OCI-LY7 (cell line): ENCODE results near the gene DAP. TPM values are rescaled to one million over a fixed set of nuclear protein-coding genes. Genes with fewer than 3 reads are reported as not detected.
"Not testable (repeated sequence)": the region's sequence is repeated elsewhere in the genome, so short reads cannot be mapped to it uniquely, and the experiment has no call there.

Experiments used
- BruUV-seq: library from RNA; stranded (reverse); fragments of 400-500 nt; replicated peaks from 2 replicates; lab custom pipeline; 2021; lab: Mats Ljungman, UMichigan
- CTCF ChIA-PET: fragments of 300-600 bp; sonication (Branson Sonifier 250); formaldehyde crosslinking; loops from one replicate; lab custom pipeline; 2022; ENCODE audit warnings: antibody characterized with exemption; ENCODE audit not compliant: unreplicated experiment; lab: Charles Lee
- POLR2A ChIA-PET: fragments of 300-600 bp; sonication (Branson Sonifier 250); formaldehyde crosslinking; loops from one replicate; lab custom pipeline; 2022; ENCODE audit warnings: antibody characterized with exemption; lab: Charles Lee
- DNase-seq: peaks from one replicate; pipeline ENCODE4 v3.0.0-alpha.2; 2015; ENCODE audit warnings: low spot score
- H2AFZ ChIP-seq: fragments of 200-600 bp; sonication (generic), shearing (Covaris generic); 2 replicates; pipeline ENCODE4 v1.6.1; 2014; ENCODE audit warnings: mild to moderate bottlenecking, antibody characterized with exemption, low read length, moderate library complexity
- H3K27ac ChIP-seq: fragments of 200-600 bp; sonication (generic); 2 replicates; pipeline ENCODE4 v1.5.1; 2014; ENCODE audit warnings: mixed run types, low read depth, mild to moderate bottlenecking, moderate library complexity, low read length, inconsistent platforms; ENCODE audit not compliant: poor library complexity, severe bottlenecking
- H3K36me3 ChIP-seq: fragments of 200-600 bp; sonication (generic); 2 replicates; pipeline ENCODE4 v1.6.1; 2014; ENCODE audit warnings: mild to moderate bottlenecking, antibody characterized with exemption, low read length, moderate library complexity, mixed read lengths; ENCODE audit not compliant: insufficient read depth
- H3K4me1 ChIP-seq: fragments of 200-600 bp; sonication (generic); 2 replicates; pipeline ENCODE4 v1.5.1; 2014; ENCODE audit warnings: mild to moderate bottlenecking, low read length; ENCODE audit not compliant: insufficient read depth, poor library complexity, severe bottlenecking
- H3K4me2 ChIP-seq: fragments of 200-600 bp; sonication (generic); 2 replicates; pipeline ENCODE4 v1.6.1; 2014; ENCODE audit warnings: mild to moderate bottlenecking, low read length
- H3K4me3 ChIP-seq: fragments of 200-600 bp; sonication (generic); 2 replicates; pipeline ENCODE4 v1.5.1; 2014; ENCODE audit warnings: mild to moderate bottlenecking, low read depth, low read length; ENCODE audit not compliant: poor library complexity, severe bottlenecking
- H3K79me2 ChIP-seq: fragments of 200-600 bp; sonication (generic); 2 replicates; pipeline ENCODE4 v1.6.1; 2016; ENCODE audit warnings: low read depth, mild to moderate bottlenecking, low read length, moderate library complexity, mixed read lengths; ENCODE audit not compliant: insufficient read depth
- H3K9me2 ChIP-seq: fragments of 200-600 bp; sonication (generic); 2 replicates; pipeline ENCODE4 v1.6.1; 2016; ENCODE audit warnings: mild to moderate bottlenecking, low read length, mixed read lengths; ENCODE audit not compliant: insufficient read depth
- H3K9me3 ChIP-seq: fragments of 200-600 bp; sonication (generic); 2 replicates; pipeline ENCODE4 v1.6.1; 2014; ENCODE audit warnings: mild to moderate bottlenecking, mixed run types, low read length, mixed read lengths
- H4K20me1 ChIP-seq: fragments of 200-600 bp; sonication (generic); 2 replicates; pipeline ENCODE4 v1.6.1; 2014; ENCODE audit warnings: mild to moderate bottlenecking, antibody characterized with exemption, low read length, moderate library complexity, mixed read lengths; ENCODE audit not compliant: insufficient read depth
- EZH2phosphoT487 ChIP-seq: fragments of 200-600 bp; sonication (generic); IDR thresholded peaks from 2 replicates; pipeline ENCODE4 v1.6.1; 2018; ENCODE audit warnings: low read depth, borderline replicate concordance, mild to moderate bottlenecking, mixed run types, antibody characterized with exemption, low read length, moderate library complexity, mixed read lengths
- intact Hi-C: fragments of 100-400 bp; cut with micrococcal nuclease; formaldehyde crosslinking; loops from one replicate; pipeline ENCODE4 v1.10.0; 2022; ENCODE audit not compliant: unreplicated experiment
- total RNA-seq, 2 experiments: library from RNA; depleted of rRNA in 1 of 2; stranded (reverse); fragments of >200 nt in 1 of 2; shearing (Covaris generic) in 1 of 2; gene quantifications; 2 replicates each; pipeline ENCODE4 v1.2.3, GENCODE V29; 2014 to 2022
- TF ChIP-seq, protein P1 (sequence below): fragments of 200-600 bp; sonication (generic); conservative IDR thresholded peaks from 2 replicates; pipeline ENCODE4 v1.5.1; 2014; ENCODE audit warnings: mild to moderate bottlenecking, antibody characterized with exemption, low read length, moderate library complexity, mixed read lengths

The DAP gene
- total RNA-seq, 2 experiments from 2014 or later = 21.5 to 96.1 TPM

DNA sequence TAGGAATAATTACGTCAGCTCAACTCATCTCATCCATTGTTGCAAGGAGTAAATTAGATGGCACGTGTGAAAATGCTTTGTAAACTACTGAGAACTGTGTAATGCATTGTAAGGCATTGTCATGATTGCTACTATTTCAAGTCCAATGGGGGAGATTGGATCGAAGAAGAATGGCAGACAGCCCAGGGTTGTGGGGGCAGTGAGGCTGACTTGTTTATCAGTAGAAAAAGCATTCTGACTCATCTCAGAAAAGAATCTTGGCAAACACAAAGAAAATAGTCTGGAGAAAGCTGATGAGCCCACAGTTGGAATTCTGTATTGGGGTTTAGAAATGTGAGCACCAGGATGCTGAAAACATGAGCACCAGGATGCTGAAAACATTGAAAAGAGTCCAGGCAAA is 28.0 kb upstream of the DAP start:
- POLR2A ChIA-PET = interaction anchor here (0.6 to 0.7 kb wide), 2 partner anchors 71 to 573 kb away, joined by 3 read pairs; no protein-coding TSS in a partner anchor
- H3K4me2 ChIP-seq = no peak overlapping the region
- H3K9me3 ChIP-seq = no peaks in the 10 kb centered on the region
- H4K20me1 ChIP-seq = no peaks in the 10 kb centered on the region
- BruUV-seq = no TSS peak
- TF ChIP-seq EZH2phosphoT487 = no peak
- TF ChIP-seq, protein P1, sequence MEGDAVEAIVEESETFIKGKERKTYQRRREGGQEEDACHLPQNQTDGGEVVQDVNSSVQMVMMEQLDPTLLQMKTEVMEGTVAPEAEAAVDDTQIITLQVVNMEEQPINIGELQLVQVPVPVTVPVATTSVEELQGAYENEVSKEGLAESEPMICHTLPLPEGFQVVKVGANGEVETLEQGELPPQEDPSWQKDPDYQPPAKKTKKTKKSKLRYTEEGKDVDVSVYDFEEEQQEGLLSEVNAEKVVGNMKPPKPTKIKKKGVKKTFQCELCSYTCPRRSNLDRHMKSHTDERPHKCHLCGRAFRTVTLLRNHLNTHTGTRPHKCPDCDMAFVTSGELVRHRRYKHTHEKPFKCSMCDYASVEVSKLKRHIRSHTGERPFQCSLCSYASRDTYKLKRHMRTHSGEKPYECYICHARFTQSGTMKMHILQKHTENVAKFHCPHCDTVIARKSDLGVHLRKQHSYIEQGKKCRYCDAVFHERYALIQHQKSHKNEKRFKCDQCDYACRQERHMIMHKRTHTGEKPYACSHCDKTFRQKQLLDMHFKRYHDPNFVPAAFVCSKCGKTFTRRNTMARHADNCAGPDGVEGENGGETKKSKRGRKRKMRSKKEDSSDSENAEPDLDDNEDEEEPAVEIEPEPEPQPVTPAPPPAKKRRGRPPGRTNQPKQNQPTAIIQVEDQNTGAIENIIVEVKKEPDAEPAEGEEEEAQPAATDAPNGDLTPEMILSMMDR = no peak
- no peak overlapping the region for H3K4me3 ChIP-seq
- intact Hi-C loops = no loop called here
- H3K27ac ChIP-seq = no peak overlapping the region
- no peak overlapping the region for H2AFZ ChIP-seq
- DNase-seq = no peak
- CTCF ChIA-PET = no interaction called here
- no peaks in the 10 kb centered on the region for H3K36me3 ChIP-seq
- H3K79me2 ChIP-seq = no peaks in the 10 kb centered on the region
- H3K9me2 ChIP-seq = no peaks in the 10 kb centered on the region
- no peaks in the 10 kb centered on the region for H3K4me1 ChIP-seq

DNA sequence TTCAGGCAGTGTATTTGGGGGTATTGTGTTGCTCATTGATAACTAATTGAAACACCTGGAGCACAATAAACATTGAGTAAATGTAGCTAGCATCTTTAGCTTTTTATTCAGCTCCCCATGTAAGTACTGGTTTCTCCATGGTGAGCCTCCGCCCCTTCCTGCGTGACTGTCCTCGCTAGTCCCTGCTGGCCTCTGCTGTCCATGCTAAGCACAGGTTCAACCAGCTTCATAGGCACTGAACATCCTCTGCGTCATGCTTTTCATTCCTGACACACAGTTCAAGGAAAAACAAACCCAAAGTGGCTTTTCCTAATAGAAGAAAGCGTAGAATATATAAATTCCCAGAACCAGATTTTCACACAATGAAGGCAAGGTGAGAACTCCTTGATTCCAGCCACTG is 27.3 kb upstream of the DAP start:
- no peak overlapping the region for H3K4me2 ChIP-seq
- H3K9me3 ChIP-seq = no peaks in the 10 kb centered on the region
- H3K4me1 ChIP-seq = no peaks in the 10 kb centered on the region
- H2AFZ ChIP-seq = no peak overlapping the region
- no peak overlapping the region for H3K27ac ChIP-seq
- H3K79me2 ChIP-seq = no peaks in the 10 kb centered on the region
- no peak for DNase-seq
- no peak overlapping the region for H3K4me3 ChIP-seq
- H3K9me2 ChIP-seq = no peaks in the 10 kb centered on the region
- intact Hi-C loops = no loop called here
- no peaks in the 10 kb centered on the region for H3K36me3 ChIP-seq
- no TSS peak for BruUV-seq
- ChIA-PET CTCF (no interaction called here), POLR2A (interaction anchor here (0.7 kb wide), 1 partner anchor 71 kb away, joined by 3 read pairs; no protein-coding TSS in a partner anchor)
- H4K20me1 ChIP-seq = no peaks in the 10 kb centered on the region
- no peak for TF ChIP-seq EZH2phosphoT487
- TF ChIP-seq, protein P1 = no peak

DNA sequence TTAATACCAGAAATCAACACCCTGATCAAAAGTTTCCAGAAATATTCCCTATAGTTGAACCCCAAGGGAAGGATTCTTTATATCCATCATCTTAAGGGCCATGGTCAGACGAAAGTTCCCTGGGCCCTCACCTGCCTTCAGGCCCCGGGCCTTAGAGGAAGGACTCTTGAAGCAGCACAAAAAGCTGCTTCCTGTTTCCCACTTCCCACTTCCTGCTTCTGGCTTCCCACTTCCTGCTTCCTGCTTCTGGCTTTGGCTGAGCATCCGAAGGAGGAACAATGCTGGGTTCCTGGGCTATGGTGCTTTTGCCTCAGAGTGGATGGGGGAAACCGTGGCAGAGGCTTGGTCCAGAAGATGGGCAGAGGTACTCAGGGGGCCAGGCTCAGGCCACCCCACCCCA is 25.8 kb upstream of the DAP start:
- POLR2A ChIA-PET = no interaction called here

DNA sequence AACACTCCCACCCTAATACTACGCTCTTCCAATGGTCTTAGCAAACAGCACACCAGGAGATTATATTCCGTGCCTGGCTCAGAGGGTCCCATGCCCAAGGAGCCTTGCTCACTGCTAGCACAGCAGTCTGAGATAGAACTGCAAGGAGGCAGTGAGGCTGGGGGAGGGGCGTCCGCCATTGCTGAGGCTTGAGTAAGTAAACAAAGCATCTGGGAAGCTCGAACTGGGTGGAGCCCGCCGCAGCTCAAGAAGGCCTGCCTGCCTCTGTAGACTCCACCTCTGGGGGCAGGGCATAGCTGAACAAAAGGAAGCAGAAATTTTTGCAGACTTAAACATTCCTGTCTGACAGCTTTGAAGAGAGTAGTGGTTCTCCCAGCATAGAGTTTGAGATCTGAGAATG is 19.2 kb upstream of the DAP start:
- H2AFZ ChIP-seq, H3K4me1 ChIP-seq, intact Hi-C loops, H3K36me3 ChIP-seq, DNase-seq, H3K27ac ChIP-seq, H3K9me3 ChIP-seq, H3K9me2 ChIP-seq, H4K20me1 ChIP-seq, H3K4me2 ChIP-seq, BruUV-seq, CTCF ChIA-PET, H3K79me2 ChIP-seq, H3K4me3 ChIP-seq: not testable (repeated sequence)
- POLR2A ChIA-PET = interaction anchor here (0.9 kb wide), 1 partner anchor 15 kb away, joined by 5 read pairs; no protein-coding TSS in a partner anchor

More for the DNA sequence above, 25.8 kb upstream of the DAP start:
- Histone ChIP-seq H4K20me1 (no peaks in the 10 kb centered on the region), H3K4me2 (no peak overlapping the region), H3K36me3 (no peaks in the 10 kb centered on the region), H3K4me3 (no peak overlapping the region), H3K27ac (no peak overlapping the region), H3K9me2 (no peaks in the 10 kb centered on the region), H2AFZ (no peak overlapping the region), H3K79me2 (no peaks in the 10 kb centered on the region), H3K4me1 (no peaks in the 10 kb centered on the region), H3K9me3 (no peaks in the 10 kb centered on the region)
- no peak for DNase-seq
- CTCF ChIA-PET = no interaction called here
- intact Hi-C loops = no loop called here
- TF ChIP-seq, protein P1 = no peak
- no peak for TF ChIP-seq EZH2phosphoT487
- BruUV-seq = no TSS peak
